ENCODE data around the gene TUFT1.
A peak's percentile ranks its signal among the peaks of the same experiment; 100 is the strongest.

The TUFT1 gene, protein sequence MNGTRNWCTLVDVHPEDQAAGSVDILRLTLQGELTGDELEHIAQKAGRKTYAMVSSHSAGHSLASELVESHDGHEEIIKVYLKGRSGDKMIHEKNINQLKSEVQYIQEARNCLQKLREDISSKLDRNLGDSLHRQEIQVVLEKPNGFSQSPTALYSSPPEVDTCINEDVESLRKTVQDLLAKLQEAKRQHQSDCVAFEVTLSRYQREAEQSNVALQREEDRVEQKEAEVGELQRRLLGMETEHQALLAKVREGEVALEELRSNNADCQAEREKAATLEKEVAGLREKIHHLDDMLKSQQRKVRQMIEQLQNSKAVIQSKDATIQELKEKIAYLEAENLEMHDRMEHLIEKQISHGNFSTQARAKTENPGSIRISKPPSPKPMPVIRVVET

DNA sequence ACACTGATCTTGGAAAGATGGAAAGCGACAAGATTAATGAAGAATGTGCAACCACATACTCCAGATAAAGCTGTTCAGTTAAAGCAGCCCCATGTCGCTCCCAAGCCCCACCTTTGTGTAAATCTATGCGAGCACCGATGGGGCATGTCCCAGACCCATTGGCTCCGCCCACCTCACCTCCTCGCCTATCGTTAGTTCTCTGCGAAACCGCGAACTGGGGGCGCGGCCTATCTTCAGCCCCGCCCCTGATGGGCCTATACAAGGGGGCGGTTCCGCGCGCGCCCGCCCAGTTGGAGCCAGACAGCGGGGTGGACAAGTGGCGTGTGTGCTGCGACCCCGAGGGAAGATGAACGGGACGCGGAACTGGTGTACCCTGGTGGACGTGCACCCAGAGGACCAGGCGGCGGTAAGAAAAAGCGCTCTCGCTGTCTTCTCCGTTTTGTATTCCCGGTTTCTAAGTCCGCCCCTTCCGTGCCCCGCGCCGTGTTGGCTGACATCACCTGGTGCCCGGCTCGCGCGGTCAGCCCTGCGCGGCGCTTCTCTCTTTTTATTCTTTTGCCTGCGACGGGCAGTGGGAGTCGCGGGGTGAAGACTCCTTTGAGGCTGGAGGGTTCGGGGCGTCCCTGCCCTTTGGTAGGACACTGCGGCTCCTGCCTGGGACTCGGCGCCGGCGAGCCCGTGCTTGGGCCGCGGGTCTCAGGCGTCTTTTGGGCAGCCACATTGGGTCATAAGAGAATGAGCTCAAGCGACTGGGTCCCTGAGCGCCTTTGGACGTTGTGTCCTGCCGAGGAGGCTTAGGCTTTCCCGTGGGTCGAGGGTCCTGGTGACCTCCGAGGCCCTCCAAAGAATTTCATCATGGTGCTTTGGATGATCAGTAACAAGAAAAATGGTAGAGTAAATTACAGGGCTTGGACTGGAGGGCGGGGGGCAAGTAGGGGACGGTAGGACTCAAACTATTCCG lies at the start of gene TUFT1:
TSS of gene TUFT1 (plus strand) at position 289 of the 961 bp plus-strand sequence. CDS start at position 347, 58 bp downstream.
- peak; percentile 93 for DNase-seq (ENCODE audit: low spot score)

DNA sequence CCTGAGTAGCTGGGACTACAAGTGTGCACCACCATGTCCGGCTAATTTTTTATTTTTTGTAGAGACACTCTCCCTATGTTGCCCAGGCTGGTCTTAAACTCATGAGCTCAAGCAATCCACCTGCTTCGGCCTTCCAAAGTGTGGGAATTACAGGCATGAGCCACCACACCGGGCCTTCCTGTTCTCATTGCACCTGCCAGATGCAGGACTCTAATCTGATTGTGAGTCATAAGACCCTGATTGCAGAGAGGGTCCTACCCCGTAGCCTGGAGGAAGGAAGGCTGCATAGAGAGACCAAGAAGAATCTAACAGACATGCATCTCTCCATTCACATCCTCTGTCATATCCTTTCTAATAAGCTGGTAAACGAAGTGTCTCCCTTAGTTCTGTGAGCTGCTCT lies 48.5 kb upstream of the TUFT1 start:
- no peak for DNase-seq (ENCODE audit: low spot score)

DNA sequence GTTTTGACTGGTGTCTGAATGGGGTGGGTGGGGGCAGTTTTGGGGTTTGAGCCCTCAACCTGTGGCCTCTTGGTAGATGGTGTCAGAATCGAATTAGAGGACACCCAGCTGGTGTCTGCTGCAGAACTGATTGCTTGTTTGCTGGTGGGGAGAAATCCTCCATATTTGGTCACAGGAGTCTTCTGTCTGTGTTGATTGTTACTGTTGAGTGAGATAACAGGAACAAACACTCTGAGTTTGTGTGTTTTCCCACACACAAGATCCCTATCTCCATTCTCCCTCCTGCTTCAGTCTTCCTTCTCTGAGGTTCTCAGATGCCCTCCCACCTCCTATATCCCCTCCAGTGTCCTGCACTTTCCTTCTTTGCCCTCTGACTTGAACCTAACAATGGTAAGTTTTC lies 48.0 kb upstream of the TUFT1 start:
- no peak for DNase-seq (ENCODE audit: low spot score)

DNA sequence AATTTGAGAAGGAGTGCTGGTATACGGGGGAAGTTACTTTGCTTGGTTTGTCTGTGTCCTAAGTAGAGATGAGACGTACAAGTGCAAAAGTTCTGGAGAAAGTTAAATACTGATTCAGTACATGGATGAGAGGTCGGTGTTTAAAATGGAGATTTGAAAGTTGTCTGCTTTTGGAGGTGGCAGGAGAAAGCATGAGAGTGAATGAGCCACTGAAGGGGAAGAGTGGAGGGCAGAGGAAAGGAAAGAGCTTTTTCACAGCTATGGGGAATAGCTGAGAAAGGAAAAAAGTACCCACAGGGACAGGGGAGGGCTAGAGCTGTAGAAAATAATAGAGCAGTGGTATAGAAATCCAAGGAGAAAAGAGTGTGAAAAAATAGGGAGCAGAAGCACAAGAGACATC lies 47.1 kb upstream of the TUFT1 start:
- no peak for DNase-seq (ENCODE audit: low spot score)

DNA sequence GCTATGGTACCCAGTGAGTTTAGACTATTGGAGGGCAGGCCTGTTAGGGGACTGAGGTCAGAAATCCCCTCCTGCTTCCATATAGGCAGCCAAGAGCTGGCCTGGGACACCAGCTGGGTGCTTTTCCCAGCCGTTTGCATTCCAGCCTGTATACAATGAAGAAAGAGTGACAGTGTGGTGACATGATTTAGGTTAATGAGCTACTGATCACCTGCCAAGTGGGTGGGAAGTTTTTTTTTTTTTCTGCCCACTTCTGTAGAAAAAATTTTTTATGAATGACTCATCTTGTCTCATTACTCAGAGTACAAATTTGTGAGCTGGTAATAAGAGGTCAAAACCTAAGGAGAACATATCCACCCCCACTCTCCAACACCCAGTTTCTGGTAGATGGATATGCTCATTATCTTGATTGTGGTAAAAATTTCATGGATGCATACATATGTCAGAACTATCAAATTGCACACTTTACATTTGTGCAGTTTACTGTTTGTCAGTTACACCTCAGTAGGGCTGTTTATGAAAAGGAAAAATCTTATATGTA lies 45.3 kb upstream of the TUFT1 start:
- DNase-seq (ENCODE audit: low spot score) = peak; percentile 79

DNA sequence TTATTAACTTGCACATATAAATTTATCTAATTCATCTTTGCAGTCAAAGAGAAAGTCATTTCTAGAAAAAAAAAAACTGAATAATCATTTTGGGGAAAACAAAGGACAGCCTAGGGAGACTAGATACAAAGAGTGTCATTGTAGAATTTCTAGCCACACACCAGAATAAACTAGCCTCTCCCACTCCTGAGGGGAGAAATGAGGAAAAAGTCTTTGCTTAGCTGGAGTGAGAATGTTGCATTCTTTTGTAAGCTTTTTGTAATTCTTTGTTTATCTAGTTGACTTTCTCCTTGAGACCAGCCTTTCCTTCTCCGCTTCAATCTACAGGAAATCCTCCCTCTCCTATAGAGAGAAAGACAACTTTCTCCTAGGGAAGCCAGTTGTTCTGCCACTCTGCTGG lies 44.8 kb upstream of the TUFT1 start:
- DNase-seq (ENCODE audit: low spot score) = peak; percentile 86

DNA sequence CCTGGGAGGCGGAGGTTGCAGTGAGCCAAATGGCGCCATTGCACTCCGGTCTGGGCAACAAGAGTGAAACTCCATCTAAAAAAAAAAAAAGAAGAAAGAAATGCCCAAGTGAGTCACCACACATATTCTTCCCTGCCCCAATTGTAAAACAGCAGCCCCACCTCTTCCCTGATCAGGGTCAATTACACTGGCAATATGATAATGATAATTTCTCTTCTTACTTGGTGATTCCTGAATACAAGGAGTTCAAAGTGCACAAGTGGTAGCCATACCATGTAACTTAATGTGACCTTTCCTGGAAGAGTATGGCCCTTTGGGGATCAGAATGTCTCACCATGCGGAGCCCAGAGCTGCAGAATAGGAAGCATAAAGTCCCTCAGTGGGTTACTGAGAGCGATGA lies 40.7 kb upstream of the TUFT1 start:
- DNase-seq (ENCODE audit: low spot score) = no peak

DNA sequence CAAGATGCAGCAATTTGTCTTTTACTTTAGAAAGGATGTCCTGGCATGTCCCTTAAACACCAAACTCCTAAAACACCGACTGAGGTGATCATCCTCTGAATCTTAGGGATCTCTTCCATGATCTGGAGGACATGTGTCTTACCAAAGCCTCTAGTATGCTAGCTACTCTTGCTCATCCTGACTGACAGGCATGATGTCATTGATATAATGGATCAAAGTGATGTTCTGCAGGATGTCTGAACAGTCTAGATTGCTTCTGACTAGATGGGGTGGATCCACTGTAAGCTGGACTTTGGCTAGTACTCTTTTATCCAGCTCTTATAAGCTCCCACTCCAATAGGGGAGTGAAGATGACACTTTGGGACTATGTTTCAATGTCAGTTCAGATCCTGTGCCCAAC lies 40.2 kb upstream of the TUFT1 start:
- no peak for DNase-seq (ENCODE audit: low spot score)

DNA sequence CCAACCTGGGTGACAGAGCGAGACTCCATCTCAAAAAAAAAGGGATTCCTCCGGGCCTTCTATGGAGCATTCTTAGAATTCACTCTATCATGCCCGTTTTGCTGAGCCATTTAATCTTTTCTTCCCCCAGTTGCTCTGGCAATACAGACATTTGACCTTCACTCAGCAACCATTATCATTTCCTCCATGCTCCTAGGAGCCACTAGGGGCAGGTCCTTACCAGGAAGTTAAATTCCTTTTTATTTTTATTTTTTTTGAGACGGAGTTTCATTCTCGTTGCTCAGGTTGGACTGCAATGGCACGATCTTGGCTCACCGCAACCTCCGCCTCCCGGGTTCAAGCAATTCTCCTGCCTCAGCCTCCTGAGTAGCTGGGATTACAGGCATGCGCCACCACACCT lies 38.6 kb upstream of the TUFT1 start:
- no peak for DNase-seq (ENCODE audit: low spot score)

DNA sequence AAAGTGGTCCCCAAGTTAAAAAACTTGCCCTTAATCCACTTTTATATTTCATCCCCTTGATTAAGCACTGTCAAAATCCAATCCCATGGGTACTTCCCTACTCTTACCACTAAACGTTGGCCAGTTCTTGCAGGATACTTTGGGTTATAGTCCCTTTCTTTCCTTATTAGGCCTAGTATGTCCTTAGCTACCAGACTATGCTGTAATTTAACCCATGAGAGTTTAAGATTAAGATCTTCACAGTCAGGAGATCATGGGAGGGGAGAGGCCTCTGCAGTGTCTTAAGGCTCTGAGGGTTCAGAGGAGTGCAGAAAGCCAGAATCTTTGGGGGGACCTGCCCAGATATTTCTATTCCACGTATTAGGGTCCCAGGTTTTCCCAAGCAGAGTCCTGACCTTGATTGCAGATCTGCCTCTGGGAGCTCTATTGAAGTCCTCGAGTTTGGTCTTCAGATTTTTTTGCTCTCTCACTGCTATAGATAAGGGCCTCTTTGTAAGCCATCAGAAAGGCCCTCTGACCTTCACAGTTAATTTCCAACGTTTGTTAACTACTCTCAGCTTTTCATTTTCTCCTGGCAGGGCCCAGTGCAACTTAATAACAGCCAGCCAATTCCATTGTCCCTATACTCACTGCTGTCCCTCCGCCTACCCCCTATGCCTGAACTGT lies 37.9 kb upstream of the TUFT1 start:
- peak; percentile 60 for DNase-seq (ENCODE audit: low spot score)

DNA sequence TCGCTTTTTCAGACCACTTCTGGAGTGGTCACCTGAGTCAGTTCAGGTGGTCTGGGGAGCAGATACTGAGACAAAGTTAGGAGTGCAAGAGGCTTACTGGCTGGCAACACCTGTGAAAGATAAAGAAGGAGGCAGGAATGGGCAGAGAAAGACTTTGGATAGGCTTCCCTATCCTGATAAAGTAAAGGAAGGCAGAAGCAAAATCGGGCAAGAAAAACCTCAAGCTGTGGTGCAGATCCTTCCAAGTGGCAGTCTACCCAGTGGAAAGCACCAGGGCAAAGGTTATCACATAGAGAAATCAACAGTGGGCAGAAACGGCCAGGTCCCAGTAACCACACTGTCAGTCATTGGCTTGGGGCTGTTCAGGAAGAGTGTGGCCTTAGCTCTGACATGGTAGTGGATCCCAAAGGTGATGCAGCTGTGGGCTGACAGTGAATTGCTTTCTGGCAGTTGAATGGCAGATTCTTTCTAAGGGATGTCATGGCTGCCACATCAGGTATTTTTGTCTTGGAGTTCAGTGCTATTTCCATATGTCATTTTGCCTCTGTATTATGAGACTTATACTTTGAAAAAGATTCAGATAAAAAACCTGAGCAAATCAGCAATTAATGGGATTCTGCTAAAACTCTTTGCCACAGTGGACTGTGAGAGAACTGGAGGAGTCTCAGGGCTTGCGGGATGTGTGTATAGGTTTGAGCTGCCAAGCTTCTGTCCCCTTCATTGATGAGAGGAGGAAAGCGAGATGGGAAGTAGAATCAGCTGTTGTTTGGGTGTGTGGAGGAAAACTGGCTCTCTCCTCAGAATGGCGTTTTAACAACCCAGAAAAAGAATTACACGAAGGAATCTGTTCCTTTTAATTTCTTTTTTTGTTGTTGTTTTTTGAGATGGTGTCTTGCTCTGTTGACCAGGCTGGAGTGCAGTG lies 37.0 kb upstream of the TUFT1 start:
- no peak for DNase-seq (ENCODE audit: low spot score)

DNA sequence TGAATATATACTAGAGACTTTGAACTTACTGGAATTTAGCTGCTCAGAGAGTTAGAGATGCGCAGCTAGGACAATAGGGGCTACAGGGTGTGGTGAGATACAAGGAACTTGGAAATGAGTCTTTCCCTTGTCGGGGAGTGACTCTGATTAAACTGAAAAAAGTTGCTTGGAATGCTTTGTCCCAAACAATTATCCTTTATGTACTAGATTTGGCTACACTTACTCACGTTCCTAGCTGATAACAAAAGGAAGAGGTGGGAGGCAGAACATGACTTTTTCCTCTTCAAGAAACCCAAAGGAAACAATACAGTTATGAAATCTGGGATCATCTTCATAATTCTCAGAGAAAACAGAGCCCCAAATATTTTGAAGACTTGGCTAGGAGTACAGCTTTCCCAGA lies 35.9 kb upstream of the TUFT1 start:
- DNase-seq (ENCODE audit: low spot score) = no peak

DNA sequence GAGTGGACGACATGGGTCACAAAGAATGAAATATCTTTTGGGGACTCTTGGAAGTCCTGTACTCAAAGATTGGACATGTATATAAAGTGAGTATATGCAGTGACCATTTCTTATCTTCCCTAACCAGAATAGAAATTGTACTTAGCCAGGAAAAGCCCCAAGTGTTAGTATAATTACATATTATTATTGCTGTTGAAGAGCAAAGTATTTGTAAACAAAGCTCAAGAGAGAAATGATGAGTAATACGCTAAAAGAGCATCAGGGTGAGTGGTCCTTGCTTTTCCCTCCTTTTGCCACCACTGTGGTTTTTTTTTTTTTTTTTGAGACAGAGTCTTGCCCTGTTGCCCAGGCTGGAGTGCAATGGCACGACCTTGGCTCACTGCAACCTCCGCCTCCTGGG lies 35.4 kb upstream of the TUFT1 start:
- DNase-seq (ENCODE audit: low spot score) = no peak

DNA sequence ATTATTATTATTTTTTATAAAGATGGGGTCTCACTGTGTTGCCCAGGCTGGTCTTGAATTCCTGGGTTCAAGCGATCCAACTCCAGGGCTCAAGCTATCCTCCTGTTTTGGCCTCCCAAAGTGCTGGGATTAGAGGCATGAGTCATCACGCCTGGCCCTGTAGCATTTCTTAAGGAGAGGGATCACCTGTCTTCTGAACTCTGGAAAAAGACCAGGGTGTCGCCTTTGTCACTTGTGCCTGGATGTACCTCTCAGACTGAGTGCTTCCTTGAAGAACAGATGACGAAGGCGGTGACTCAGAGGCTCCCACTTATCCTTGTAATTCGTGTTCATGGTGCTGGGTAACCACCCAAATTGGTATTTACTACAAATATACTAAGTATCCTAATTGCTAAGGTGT lies 31.3 kb upstream of the TUFT1 start:
- no peak for DNase-seq (ENCODE audit: low spot score)

DNA sequence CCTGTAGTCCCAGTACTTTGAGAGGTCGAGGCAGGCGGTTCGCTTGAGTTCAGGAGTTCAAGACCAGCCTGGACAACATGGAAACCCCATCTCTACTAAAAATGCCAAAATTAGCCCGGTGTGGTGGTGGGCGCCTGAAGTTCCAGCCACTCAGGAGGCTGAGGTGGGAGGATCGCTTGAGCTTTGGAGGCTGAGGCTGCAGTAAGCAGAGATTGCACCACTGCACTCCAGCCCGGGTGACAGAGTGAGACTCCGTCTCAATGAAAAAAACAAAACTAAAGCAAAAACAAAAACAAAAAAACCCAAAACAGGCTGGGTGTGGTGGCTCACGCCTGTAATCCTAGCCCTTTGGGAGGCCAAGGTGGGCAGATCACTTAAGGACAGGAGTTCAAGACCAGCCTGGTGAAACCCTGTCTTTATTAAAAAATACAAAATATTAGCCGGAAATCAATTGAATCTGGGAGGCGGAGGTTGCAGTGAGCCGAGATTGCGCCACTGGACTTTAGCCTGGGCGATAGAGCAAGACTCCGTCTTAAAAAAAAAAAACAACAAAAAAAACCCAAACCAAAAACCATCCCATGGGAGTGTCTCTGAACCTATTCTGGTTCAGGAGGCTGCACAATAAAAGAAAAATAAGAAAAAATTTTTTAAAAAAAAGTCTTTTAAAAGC lies 30.6 kb upstream of the TUFT1 start:
- no peak for DNase-seq (ENCODE audit: low spot score)

DNA sequence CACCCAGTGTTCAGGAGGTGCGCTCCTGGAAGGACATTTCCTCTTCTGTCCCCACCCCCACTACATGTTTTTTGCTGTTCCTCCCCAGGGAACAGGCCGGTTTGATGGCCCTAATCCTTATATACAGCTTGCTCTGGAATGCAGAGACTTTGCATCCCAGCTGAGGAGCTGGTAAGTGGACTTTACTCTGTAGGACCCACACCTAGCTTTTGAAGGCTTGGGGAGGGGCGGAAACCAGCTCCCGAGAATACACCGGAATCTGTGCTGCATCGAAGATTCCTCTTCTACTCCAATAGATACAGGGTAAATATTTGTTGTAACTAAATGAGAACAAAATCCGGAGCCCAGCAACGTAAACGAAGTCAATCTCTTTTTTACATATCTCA lies 30.1 kb upstream of the TUFT1 start:
- DNase-seq (ENCODE audit: low spot score) = no peak

DNA sequence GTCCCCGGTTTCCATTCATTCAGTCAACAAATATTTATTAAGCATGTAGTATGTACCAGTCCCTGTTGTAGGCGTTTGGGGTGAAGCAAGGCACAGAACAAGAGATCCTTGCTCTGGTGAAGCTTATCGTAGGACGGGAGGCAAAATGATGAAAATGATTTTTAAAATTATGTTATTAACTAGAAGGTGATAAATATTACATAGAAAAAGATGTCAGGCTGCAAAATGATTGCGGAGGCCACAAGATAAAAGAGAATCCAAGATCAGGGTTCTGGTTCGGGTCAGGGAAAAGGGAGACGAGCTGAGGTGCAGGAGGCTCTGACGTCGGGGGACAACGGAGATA lies 29.5 kb upstream of the TUFT1 start:
- DNase-seq (ENCODE audit: low spot score) = no peak

DNA sequence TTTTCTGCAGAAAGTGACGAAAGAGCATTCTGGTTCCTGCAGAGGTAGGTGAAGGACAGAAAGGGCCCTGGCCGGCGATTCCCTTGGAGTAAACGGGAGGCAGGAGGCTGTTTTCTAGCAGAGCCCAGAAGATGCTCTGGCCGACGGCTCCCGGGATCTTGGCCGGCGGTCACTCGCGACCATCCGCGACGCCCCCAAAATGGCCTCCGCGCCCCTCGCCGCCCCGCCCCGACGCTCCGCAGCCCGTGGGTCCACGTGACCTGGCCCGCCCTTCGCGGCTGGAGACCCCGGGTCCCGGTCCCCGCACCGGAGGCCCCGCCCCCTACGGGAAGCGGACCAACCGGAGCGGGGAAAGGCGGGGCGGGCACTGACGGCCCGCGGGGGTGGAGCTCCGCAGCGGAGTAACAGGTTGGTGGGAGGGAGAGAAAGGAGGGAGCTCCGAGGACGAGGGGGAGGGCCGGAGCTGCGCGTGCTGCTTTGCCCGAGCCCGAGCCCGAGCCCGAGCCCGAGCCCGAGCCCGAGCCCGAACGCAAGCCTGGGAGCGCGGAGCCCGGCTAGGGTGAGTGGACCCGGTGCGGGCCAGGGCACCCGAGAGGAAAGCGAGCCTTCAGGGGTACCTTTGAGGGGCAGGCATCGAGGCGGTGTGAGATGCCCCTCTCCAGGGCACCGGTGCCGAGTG lies 29.0 kb upstream of the TUFT1 start, which contains the start of gene CGN:
TSS of gene CGN (plus strand) at position 431 of the 679 bp plus-strand sequence. CDS start 7,133 bp downstream, outside the sequence.
- DNase-seq (ENCODE audit: low spot score) = peak; percentile 60

DNA sequence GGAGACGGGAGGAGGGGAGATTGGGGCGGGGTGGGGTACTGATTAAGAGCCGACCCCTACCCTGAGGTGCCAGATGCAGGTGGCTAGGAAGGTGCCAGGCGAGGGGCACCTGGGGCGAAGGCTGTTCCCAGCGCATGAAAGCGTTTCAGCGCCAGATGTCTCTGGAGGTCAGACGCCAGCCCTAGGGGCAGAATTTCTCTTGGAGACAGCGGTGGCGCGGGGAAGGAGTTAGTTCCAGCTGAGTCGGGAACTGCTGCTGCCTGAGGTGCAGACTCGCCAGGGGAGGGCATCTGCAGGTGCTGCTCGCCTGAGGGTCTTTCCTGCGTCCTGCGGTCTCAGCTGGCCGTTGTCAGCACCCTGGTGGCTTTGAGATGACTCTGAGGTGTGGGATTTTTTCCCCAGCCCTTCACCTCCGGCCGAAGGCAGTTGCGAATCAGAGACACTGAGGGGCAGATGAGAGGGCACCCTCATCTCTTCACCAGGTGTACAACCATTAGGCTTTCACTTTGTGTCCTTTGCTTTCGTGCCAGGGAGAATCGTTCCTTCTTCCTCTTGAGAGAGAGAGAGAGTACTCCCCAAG lies 28.4 kb upstream of the TUFT1 start:
- no peak for DNase-seq (ENCODE audit: low spot score)

DNA sequence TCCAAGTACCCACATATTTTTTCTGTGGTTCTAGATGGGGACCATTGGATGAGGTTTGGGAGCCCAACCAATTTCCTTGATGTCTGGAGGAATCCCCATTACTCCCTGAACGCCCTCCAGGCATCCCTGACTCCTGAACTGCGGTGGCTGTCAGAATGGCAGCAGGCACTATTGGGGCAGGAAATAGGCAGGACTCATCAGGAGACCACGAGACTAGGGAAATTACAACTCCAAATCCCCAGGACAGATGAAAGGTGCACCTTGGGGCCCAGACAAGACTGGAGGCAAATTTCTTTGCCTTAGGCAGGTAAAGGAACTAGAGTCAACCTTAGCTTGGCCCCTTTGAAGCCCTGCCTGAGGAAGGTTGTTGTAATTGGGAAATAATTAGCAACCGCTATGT lies 27.8 kb upstream of the TUFT1 start:
- no peak for DNase-seq (ENCODE audit: low spot score)
